Tibial artery (tissue), 4 donors: Measurements from ENCODE around the gene CCDC90B.

Source experiments
- DNase-seq, 2 donors: peaks; one replicate each; pipeline ENCODE4 v3.0.0-alpha.2; 2019
- H3K27ac ChIP-seq, 2 donors: fragments of 200-600 bp; sonication (generic) in 1 of 2; 1 replicate in 1 of 2; 2 replicates in 1 of 2; pipeline ENCODE4 v1.5.1; 2018 to 2019; ENCODE audit warnings: mild to moderate bottlenecking in 1 of 2
- H3K27me3 ChIP-seq, 2 donors: fragments of 200-600 bp; sonication (generic) in 1 of 2; one replicate each; pipeline versions ENCODE4 v1.5.1 to v1.6.0; 2016 to 2019
- H3K36me3 ChIP-seq, 3 donors: fragments of 200-600 bp; sonication (generic) in 2 of 3; one replicate each; pipeline ENCODE4 v1.5.1; 2016 to 2019; ENCODE audit warnings: mild to moderate bottlenecking in 2 of 3
- H3K4me1 ChIP-seq, 4 donors: fragments of 200-600 bp; sonication (generic) in 2 of 4; 1 replicate in 3 of 4; 2 replicates in 1 of 4; pipeline ENCODE4 v1.5.1; 2016 to 2019
- H3K4me3 ChIP-seq, 2 donors: fragments of 200-600 bp; sonication (generic) in 1 of 2; 1 replicate in 1 of 2; 2 replicates in 1 of 2; pipeline ENCODE4 v1.5.1; 2018 to 2019; ENCODE audit warnings: mild to moderate bottlenecking in 2 of 2
- H3K9me3 ChIP-seq, 3 donors: fragments of 200-600 bp; sonication (generic) in 1 of 3; one replicate each; pipeline ENCODE4 v1.5.1; 2016 to 2019
- intact Hi-C: fragments of 100-400 bp; cut with DNase I; formaldehyde crosslinking; loops from one replicate; pipeline ENCODE4 v1.15.0; 2023; ENCODE audit warnings: low total_unique reads
- TF ChIP-seq, protein P1 (sequence below), 2 experiments: fragments of 200-600 bp in 1 of 2; fragments of 450-650 bp in 1 of 2; IDR thresholded peaks; one replicate each; pipeline ENCODE4 v1.5.1; 2017 to 2019; ENCODE audit warnings: antibody characterized with exemption in 2 of 2, mild to moderate bottlenecking in 1 of 2, moderate library complexity in 1 of 2

The CCDC90B gene

DNA sequence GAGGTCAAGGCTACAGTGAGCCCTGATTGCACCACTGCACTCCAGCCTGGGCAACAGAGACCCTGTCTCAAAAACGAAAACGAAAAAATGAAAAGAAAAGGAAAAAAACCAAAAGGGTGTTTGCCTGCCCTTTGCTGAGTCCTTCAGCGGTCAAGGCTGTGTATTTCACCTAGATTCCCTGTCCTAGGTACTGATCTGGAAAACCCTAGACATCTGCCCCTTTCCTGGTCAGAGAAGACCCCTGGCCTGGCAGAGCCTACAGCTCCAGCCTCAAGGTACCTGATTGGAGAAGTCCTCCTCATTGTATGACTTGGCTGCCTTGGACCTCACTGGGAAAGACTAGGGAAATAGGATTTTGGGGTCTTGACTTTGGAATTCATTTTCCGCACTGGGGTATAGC lies 8.0 kb upstream of the CCDC90B start:
- no peaks in the 10 kb centered on the region for H3K4me1 ChIP-seq
- H3K9me3 ChIP-seq: no peaks in the 10 kb centered on the region
- H3K36me3 ChIP-seq: no peaks in the 10 kb centered on the region
- no peak overlapping the region for H3K27ac ChIP-seq
- intact Hi-C loops: loop anchor here (10.0 kb wide), 2 partner anchors 431 to 521 kb away; no protein-coding TSS in a partner anchor
- TF ChIP-seq, protein P1, sequence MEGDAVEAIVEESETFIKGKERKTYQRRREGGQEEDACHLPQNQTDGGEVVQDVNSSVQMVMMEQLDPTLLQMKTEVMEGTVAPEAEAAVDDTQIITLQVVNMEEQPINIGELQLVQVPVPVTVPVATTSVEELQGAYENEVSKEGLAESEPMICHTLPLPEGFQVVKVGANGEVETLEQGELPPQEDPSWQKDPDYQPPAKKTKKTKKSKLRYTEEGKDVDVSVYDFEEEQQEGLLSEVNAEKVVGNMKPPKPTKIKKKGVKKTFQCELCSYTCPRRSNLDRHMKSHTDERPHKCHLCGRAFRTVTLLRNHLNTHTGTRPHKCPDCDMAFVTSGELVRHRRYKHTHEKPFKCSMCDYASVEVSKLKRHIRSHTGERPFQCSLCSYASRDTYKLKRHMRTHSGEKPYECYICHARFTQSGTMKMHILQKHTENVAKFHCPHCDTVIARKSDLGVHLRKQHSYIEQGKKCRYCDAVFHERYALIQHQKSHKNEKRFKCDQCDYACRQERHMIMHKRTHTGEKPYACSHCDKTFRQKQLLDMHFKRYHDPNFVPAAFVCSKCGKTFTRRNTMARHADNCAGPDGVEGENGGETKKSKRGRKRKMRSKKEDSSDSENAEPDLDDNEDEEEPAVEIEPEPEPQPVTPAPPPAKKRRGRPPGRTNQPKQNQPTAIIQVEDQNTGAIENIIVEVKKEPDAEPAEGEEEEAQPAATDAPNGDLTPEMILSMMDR (IDR thresholded peaks at IDR 0.05): no peak
- DNase-seq: no peak
- no peak overlapping the region for H3K4me3 ChIP-seq
- H3K27me3 ChIP-seq: no peaks in the 10 kb centered on the region

DNA sequence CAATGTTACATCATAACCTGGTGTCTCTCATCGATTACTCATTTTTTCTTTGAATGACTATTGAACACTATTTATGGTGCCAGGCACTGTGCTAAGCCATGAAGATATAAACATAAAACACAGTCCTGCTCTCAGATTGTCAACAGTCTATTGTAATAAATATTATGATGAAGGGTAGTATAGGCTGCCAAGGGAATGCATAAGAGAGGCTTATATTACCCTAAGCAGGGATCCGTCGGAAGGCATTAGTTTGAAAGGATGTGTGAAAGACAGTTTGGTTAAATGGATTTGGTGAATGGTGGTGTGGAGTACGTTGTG lies 7.2 kb upstream of the CCDC90B start:
- no peak for DNase-seq
- no peaks in the 10 kb centered on the region for H3K27me3 ChIP-seq
- no peak overlapping the region for H3K4me3 ChIP-seq
- H3K36me3 ChIP-seq: no peaks in the 10 kb centered on the region
- intact Hi-C loops: loop anchor here (10.0 kb wide), 2 partner anchors 431 to 521 kb away; no protein-coding TSS in a partner anchor
- no peaks in the 10 kb centered on the region for H3K4me1 ChIP-seq
- TF ChIP-seq, protein P1 (IDR thresholded peaks at IDR 0.05): no peak
- no peaks in the 10 kb centered on the region for H3K9me3 ChIP-seq
- no peak overlapping the region for H3K27ac ChIP-seq

DNA sequence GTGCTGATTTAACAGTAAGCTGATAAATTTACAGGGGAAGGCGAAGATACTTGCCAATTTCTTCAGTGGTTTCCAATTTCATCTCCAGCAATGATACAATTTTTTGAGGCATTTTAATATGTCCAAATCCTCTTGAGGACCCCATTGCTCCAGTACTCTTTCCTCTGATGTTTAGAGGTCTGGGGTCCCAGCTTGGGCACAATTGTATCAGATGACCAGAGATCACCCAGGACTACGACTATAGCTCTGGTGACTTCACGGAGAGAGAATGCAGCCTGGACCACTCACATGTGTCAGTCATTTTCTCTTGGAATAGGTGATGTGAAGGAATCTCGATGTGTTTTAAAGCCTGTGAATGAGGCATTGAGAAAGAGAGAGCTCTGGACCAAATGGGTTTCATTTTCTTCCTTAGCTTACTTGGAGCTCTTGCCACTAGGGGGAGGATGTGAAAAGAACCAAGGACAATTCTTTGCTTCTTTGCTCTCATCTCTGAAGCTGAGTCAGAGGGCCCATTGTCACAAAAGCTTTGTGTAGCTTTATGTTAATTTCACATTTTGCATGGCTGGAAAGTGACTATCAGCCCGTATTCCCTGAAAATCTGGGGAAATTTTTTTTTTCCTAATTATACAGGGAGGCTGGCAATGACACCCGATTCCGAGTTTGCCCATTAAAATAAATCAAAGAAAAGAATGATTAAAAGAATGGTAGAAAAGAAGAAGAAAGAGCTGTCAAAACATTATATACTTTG lies 6.7 kb upstream of the CCDC90B start:
- no peak for DNase-seq
- Histone ChIP-seq H3K4me3 (no peak overlapping the region), H3K27ac (no peak overlapping the region)

DNA sequence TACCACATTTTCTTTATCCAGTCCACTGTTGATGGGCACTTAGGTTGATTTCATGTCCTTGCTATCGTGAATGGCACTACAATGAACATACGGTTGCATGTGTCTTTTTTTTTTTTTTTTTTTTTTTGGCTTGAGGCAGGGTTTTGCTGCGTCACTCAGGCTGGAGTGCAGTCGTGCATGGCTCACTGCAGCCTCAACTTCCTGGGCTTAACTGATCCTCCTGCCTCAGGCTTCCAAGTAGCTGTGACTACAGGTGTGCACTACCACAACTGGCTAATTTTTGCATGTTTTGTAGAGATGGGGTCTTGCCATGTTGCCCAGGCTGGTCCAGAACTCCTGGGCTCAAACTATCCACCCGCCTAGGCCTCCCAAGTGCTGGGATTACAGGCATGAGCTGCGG lies 1.5 kb upstream of the CCDC90B start:
- intact Hi-C loops: loop anchor here (10.0 kb wide), 2 partner anchors 93 to 383 kb away; partner anchors contain the start of genes ANKRD42, DDIAS and PRCP
- DNase-seq: no peak
- Histone ChIP-seq H3K27me3 (no peaks in the 10 kb centered on the region), H3K36me3 (no peaks in the 10 kb centered on the region), H3K4me3 (no peak overlapping the region), H3K27ac (no peak overlapping the region), H3K9me3 (no peaks in the 10 kb centered on the region), H3K4me1 (peaks cover 0 to 24% (median 15%) of the 10 kb centered on the region in 4 donors)
- TF ChIP-seq, protein P1 (IDR thresholded peaks at IDR 0.05): no peak

More for the DNA sequence above, 6.7 kb upstream of the CCDC90B start:
- H3K36me3 ChIP-seq: no peaks in the 10 kb centered on the region
- H3K27me3 ChIP-seq: no peaks in the 10 kb centered on the region
- H3K9me3 ChIP-seq: no peaks in the 10 kb centered on the region
- H3K4me1 ChIP-seq: no peaks in the 10 kb centered on the region
- TF ChIP-seq, protein P1 (IDR thresholded peaks at IDR 0.05): peak; percentile 57 to 63
- intact Hi-C loops: loop anchor here (10.0 kb wide), 2 partner anchors 432 to 522 kb away; no protein-coding TSS in a partner anchor

GRCh38 chr11:83285151-83285770 lies 906 bp downstream of the CCDC90B start:
- Histone ChIP-seq H3K9me3 (no peaks in the 10 kb centered on the region), H3K4me3 (peak overlapping the region; percentile 70 to 84), H3K4me1 (peaks cover 0 to 39% (median 21%) of the 10 kb centered on the region in 4 donors), H3K36me3 (no peaks in the 10 kb centered on the region), H3K27me3 (no peaks in the 10 kb centered on the region), H3K27ac (peak overlapping the region; percentile 96 to 97)
- intact Hi-C loops: loop anchor here (10.0 kb wide), 2 partner anchors 90 to 380 kb away; partner anchors contain the start of genes ANKRD42, DDIAS and PRCP
- DNase-seq: no peak
- TF ChIP-seq, protein P1 (IDR thresholded peaks at IDR 0.05): no peak
